HCT116 (cell line): ENCODE results near the gene RNF4. TPM values are rescaled to one million over a fixed set of nuclear protein-coding genes. Genes with fewer than 3 reads are reported as not detected.

Source experiments
- ATAC-seq: fragments of 200-7000 bp; cut with Tn5 transposase; 2 replicates; pipeline ENCODE4 v1.9.1; 2020; ENCODE audit warnings: mild to moderate bottlenecking, moderate library complexity
- BruUV-seq: library from RNA; stranded (reverse); fragments of 400-500 nt; replicated peaks from 2 replicates; lab custom pipeline; 2021; lab: Mats Ljungman, UMichigan
- CTCF ChIA-PET: fragments of 300-600 bp; sonication (Branson Sonifier 250); formaldehyde crosslinking; loops from one replicate; lab custom pipeline; 2021; ENCODE audit warnings: antibody characterized with exemption; lab: Charles Lee
- POLR2A ChIA-PET: fragments of 300-600, 350-600 bp; sonication (Branson Sonifier 250); formaldehyde crosslinking; loops from one replicate; lab custom pipeline; 2021; ENCODE audit warnings: antibody characterized with exemption; lab: Charles Lee
- RAD21 ChIA-PET, 2 experiments: fragments of 300-600 bp; sonication (Branson Sonifier 250); formaldehyde crosslinking; loops; one replicate each; lab custom pipeline; 2023; ENCODE audit warnings: low total read pairs in 2 of 2; ENCODE audit not compliant: uncharacterized antibody in 2 of 2, unreplicated experiment in 2 of 2, low non-redundant PET in 1 of 2; lab: Charles Lee
- DNase-seq: peaks from one replicate; pipeline ENCODE4 v3.0.0-alpha.2; 2010; ENCODE audit warnings: low read depth, low spot score
- H2AFZ ChIP-seq: fragments of 200-600 bp; shearing (Covaris generic), sonication (generic); 2 replicates; pipeline ENCODE4 v1.6.1; 2017; ENCODE audit warnings: low read depth, mixed run types, mixed read lengths, antibody characterized with exemption, low read length; ENCODE audit not compliant: poor library complexity, severe bottlenecking
- H3K27ac ChIP-seq: 2 replicates; pipeline ENCODE4 v1.5.1; 2012; ENCODE audit warnings: low read depth, low read length
- H3K27me3 ChIP-seq: fragments of 200-600 bp; sonication (generic); 2 replicates; pipeline ENCODE4 v1.6.1; 2016; ENCODE audit warnings: mixed run types, low read length, mixed read lengths; ENCODE audit not compliant: insufficient read depth
- H3K36me3 ChIP-seq, 2 experiments: fragments of 200-500 bp in 1 of 2; fragments of 200-600 bp in 1 of 2; sonication (Bioruptor generic) in 1 of 2; sonication (generic) in 1 of 2; 2 replicates each; pipeline versions ENCODE4 v1.5.1 to v1.6.1; 2014 to 2016; ENCODE audit warnings: low read length in 2 of 2, inconsistent platforms in 1 of 2, mixed read lengths in 1 of 2, mixed run types in 1 of 2; ENCODE audit not compliant: insufficient read depth in 2 of 2, control insufficient read depth in 1 of 2
- H3K4me1 ChIP-seq, 2 experiments: fragments of 200-600 bp in 1 of 2; sonication (generic) in 1 of 2; 2 replicates each; pipeline versions ENCODE4 v1.5.1 to v1.6.1; 2012 to 2017; ENCODE audit warnings: low read length in 2 of 2, inconsistent platforms in 1 of 2, mild to moderate bottlenecking in 1 of 2, mixed read lengths in 1 of 2, mixed run types in 1 of 2, moderate library complexity in 1 of 2; ENCODE audit not compliant: insufficient read depth in 2 of 2, control insufficient read depth in 1 of 2
- H3K4me2 ChIP-seq: fragments of 200-600 bp; sonication (generic); 2 replicates; pipeline ENCODE4 v1.6.1; 2017; ENCODE audit warnings: mixed run types, low read length, mixed read lengths
- H3K4me3 ChIP-seq, 2 experiments: fragments of 200-600 bp in 1 of 2; sonication (generic) in 1 of 2; replicated peaks in 1 of 2; 2 replicates each; pipeline ENCODE4 v1.5.1; 2011 to 2016; ENCODE audit warnings: low read length in 2 of 2, control low read depth in 1 of 2, low read depth in 1 of 2, mild to moderate bottlenecking in 1 of 2, mixed read lengths in 1 of 2, mixed run types in 1 of 2
- H3K79me2 ChIP-seq: fragments of 200-600 bp; sonication (generic); 2 replicates; pipeline ENCODE4 v1.6.1; 2017; ENCODE audit warnings: mild to moderate bottlenecking, mixed run types, low read length, moderate library complexity, mixed read lengths; ENCODE audit not compliant: insufficient read depth
- H3K9ac ChIP-seq: fragments of 200-600 bp; sonication (generic); 2 replicates; pipeline ENCODE4 v1.6.1; 2016; ENCODE audit warnings: low read length, mixed read lengths
- H3K9me2 ChIP-seq: fragments of 200-600 bp; sonication (generic), shearing (Covaris generic); 2 replicates; pipeline ENCODE4 v1.6.1; 2017; ENCODE audit warnings: mixed run types, mild to moderate bottlenecking, moderate library complexity; ENCODE audit not compliant: insufficient read depth
- H3K9me3 ChIP-seq, 2 experiments: fragments of 200-500 bp in 1 of 2; fragments of 200-600 bp in 1 of 2; sonication (Bioruptor generic) in 1 of 2; sonication (generic) in 1 of 2; 2 replicates each; pipeline ENCODE4 v1.6.1; 2014 to 2017; ENCODE audit warnings: low read length in 2 of 2, mixed read lengths in 2 of 2, inconsistent platforms in 1 of 2, low read depth in 1 of 2, mild to moderate bottlenecking in 1 of 2, mixed run types in 1 of 2, moderate library complexity in 1 of 2; ENCODE audit not compliant: control insufficient read depth in 1 of 2, insufficient read depth in 1 of 2
- H4K20me1 ChIP-seq: fragments of 200-600 bp; sonication (generic), shearing (Covaris generic); 2 replicates; pipeline ENCODE4 v1.6.1; 2017; ENCODE audit warnings: mixed run types, mild to moderate bottlenecking, moderate library complexity; ENCODE audit not compliant: insufficient read depth
- CEBPB ChIP-seq: IDR thresholded peaks from 2 replicates; pipeline ENCODE4 v1.6.1; 2012; ENCODE audit warnings: low read depth
- EGR1 ChIP-seq: IDR thresholded peaks from 2 replicates; pipeline ENCODE4 v1.6.1; 2012; ENCODE audit warnings: low read depth
- ELF1 ChIP-seq: IDR thresholded peaks from 2 replicates; pipeline ENCODE4 v1.6.1; 2012; ENCODE audit warnings: low read depth, borderline replicate concordance
- EZH2phosphoT487 ChIP-seq: fragments of 200-600 bp; IDR thresholded peaks from 2 replicates; pipeline ENCODE4 v1.6.1; 2018; ENCODE audit warnings: antibody characterized with exemption, borderline replicate concordance
- FOSL1 ChIP-seq: IDR thresholded peaks from 2 replicates; pipeline ENCODE4 v1.6.1; 2012; ENCODE audit warnings: low read depth
- JUND ChIP-seq: IDR thresholded peaks from 2 replicates; pipeline ENCODE4 v1.6.1; 2012
- POLR2A ChIP-seq: IDR thresholded peaks from 2 replicates; pipeline ENCODE4 v1.7.0; 2011; ENCODE audit warnings: borderline replicate concordance; ENCODE audit not compliant: insufficient read depth, insufficient read length; ENCODE audit errors: extremely low read depth
- RAD21 ChIP-seq: IDR thresholded peaks from 2 replicates; pipeline ENCODE4 v1.6.1; 2012; ENCODE audit warnings: low read depth, mild to moderate bottlenecking
- SIN3A ChIP-seq: IDR thresholded peaks from 2 replicates; pipeline ENCODE4 v1.6.1; 2012; ENCODE audit warnings: low read depth
- SP1 ChIP-seq: IDR thresholded peaks from 2 replicates; pipeline ENCODE4 v1.6.1; 2012; ENCODE audit warnings: low read depth
- SRF ChIP-seq: IDR thresholded peaks from 2 replicates; pipeline ENCODE4 v1.6.1; 2012; ENCODE audit warnings: low read depth
- TCF7L2 ChIP-seq: IDR thresholded peaks from 2 replicates; pipeline ENCODE4 v1.7.0; 2011; ENCODE audit warnings: borderline replicate concordance, inconsistent platforms; ENCODE audit not compliant: insufficient read depth, insufficient read length; ENCODE audit errors: extremely low read depth
- YY1 ChIP-seq: IDR thresholded peaks from 2 replicates; pipeline ENCODE4 v1.6.1; 2011; ENCODE audit warnings: low read length, low read depth, moderate library complexity, mild to moderate bottlenecking; ENCODE audit not compliant: insufficient replicate concordance; ENCODE audit errors: extremely low read depth
- ZFX ChIP-seq: fragments of 450-650 bp; IDR thresholded peaks from 2 replicates; pipeline ENCODE4 v1.6.1; 2017
- ZNF274 ChIP-seq: fragments of 200-500 bp; sonication (Bioruptor generic); IDR thresholded peaks from 2 replicates; pipeline ENCODE4 v1.6.1; 2014; ENCODE audit warnings: mild to moderate bottlenecking, low read depth, low read length, inconsistent platforms
- intact Hi-C: fragments of 100-400 bp; cut with micrococcal nuclease; formaldehyde crosslinking; loops from 2 replicates; pipeline ENCODE4 v1.10.0; 2022
- total RNA-seq: library from RNA; stranded (reverse); gene quantifications from one replicate; pipeline ENCODE4 v1.2.1, GENCODE V29; 2021; ENCODE audit not compliant: unreplicated experiment
- TF ChIP-seq, protein P1 (sequence below): IDR thresholded peaks from 2 replicates; pipeline ENCODE4 v1.6.1; 2012
- TF ChIP-seq, protein P2 (sequence below): IDR thresholded peaks from 2 replicates; pipeline ENCODE4 v1.6.1; 2012; ENCODE audit warnings: low read depth
- TF ChIP-seq, protein P3 (sequence below): IDR thresholded peaks from 2 replicates; pipeline ENCODE4 v1.6.1; 2012
- TF ChIP-seq, protein P4 (sequence below), 3 experiments: fragments of 200-600 bp in 1 of 3; sonication (generic) in 1 of 3; IDR thresholded peaks in 2 of 3; conservative IDR thresholded peaks in 1 of 3; 2 replicates each; pipeline ENCODE4 v1.5.1; 2012 to 2017; ENCODE audit warnings: low read depth in 2 of 3, low read length in 2 of 3, antibody characterized with exemption in 1 of 3, borderline replicate concordance in 1 of 3, control low read depth in 1 of 3, mild to moderate bottlenecking in 1 of 3, mixed read lengths in 1 of 3, mixed run types in 1 of 3, moderate library complexity in 1 of 3; ENCODE audit not compliant: insufficient read depth in 1 of 3

RNF4 gene
- total RNA-seq, 1 experiment from 2014 or later = 62.3 TPM

DNA sequence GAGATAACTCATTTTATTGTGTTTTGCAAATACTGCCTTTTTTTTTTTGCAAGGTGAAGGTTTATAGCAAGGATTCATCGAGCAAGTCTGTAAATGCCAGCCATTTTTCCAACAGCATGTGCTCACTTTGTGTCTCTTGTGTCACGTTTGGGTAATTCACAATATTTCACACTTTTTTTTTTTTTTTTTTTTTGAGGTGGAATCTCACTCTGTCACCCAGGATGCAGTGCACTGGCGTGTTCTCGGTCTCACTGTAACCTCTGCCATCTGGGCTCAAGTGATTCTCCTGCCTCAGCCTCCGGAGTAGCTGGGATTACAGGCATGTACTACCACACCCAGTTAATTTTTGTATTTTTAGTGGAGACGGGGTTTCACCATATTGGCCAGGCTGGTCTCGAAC, 1.9 kb downstream of the RNF4 start (continued):
- TF ChIP-seq EGR1 = no peak
- TF ChIP-seq, protein P1, sequence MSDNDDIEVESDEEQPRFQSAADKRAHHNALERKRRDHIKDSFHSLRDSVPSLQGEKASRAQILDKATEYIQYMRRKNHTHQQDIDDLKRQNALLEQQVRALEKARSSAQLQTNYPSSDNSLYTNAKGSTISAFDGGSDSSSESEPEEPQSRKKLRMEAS = no peak
- TF ChIP-seq FOSL1 = no peak
- TF ChIP-seq POLR2A = no peak
- no peak for TF ChIP-seq CEBPB
- TF ChIP-seq, all 23 proteins: peak for 0

DNA sequence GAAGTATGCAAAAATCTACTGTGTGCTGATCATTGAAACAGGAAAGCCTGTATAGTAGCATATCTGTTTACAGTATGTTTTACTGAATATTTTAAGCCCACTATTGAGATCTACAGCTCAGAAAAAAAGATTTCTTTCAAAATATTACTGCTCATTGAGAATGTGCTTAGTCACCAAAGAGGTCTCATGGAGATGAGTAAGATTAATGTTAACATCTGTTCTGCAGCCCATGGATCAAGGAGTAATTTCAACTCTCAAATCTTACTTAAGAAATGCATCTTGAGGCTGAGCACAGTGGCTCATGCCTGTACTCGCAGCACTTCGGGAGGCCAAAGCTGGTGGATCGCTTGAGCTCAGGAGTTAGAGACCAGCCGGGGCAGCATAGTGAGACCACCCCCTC, 3.3 kb downstream of the RNF4 start:
- no peak for DNase-seq
- TF ChIP-seq JUND (no peak), YY1 (no peak), ZFX (no peak), POLR2A (no peak), RAD21 (no peak), SP1 (no peak), TCF7L2 (no peak), ELF1 (no peak), SRF (no peak), SIN3A (no peak), ZNF274 (no peak), EZH2phosphoT487 (no peak)
- TF ChIP-seq, protein P2, sequence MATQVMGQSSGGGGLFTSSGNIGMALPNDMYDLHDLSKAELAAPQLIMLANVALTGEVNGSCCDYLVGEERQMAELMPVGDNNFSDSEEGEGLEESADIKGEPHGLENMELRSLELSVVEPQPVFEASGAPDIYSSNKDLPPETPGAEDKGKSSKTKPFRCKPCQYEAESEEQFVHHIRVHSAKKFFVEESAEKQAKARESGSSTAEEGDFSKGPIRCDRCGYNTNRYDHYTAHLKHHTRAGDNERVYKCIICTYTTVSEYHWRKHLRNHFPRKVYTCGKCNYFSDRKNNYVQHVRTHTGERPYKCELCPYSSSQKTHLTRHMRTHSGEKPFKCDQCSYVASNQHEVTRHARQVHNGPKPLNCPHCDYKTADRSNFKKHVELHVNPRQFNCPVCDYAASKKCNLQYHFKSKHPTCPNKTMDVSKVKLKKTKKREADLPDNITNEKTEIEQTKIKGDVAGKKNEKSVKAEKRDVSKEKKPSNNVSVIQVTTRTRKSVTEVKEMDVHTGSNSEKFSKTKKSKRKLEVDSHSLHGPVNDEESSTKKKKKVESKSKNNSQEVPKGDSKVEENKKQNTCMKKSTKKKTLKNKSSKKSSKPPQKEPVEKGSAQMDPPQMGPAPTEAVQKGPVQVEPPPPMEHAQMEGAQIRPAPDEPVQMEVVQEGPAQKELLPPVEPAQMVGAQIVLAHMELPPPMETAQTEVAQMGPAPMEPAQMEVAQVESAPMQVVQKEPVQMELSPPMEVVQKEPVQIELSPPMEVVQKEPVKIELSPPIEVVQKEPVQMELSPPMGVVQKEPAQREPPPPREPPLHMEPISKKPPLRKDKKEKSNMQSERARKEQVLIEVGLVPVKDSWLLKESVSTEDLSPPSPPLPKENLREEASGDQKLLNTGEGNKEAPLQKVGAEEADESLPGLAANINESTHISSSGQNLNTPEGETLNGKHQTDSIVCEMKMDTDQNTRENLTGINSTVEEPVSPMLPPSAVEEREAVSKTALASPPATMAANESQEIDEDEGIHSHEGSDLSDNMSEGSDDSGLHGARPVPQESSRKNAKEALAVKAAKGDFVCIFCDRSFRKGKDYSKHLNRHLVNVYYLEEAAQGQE = no peak
- TF ChIP-seq, protein P3, sequence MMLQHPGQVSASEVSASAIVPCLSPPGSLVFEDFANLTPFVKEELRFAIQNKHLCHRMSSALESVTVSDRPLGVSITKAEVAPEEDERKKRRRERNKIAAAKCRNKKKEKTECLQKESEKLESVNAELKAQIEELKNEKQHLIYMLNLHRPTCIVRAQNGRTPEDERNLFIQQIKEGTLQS = no peak
- TF ChIP-seq, protein P1 = no peak
- TF ChIP-seq, protein P4, sequence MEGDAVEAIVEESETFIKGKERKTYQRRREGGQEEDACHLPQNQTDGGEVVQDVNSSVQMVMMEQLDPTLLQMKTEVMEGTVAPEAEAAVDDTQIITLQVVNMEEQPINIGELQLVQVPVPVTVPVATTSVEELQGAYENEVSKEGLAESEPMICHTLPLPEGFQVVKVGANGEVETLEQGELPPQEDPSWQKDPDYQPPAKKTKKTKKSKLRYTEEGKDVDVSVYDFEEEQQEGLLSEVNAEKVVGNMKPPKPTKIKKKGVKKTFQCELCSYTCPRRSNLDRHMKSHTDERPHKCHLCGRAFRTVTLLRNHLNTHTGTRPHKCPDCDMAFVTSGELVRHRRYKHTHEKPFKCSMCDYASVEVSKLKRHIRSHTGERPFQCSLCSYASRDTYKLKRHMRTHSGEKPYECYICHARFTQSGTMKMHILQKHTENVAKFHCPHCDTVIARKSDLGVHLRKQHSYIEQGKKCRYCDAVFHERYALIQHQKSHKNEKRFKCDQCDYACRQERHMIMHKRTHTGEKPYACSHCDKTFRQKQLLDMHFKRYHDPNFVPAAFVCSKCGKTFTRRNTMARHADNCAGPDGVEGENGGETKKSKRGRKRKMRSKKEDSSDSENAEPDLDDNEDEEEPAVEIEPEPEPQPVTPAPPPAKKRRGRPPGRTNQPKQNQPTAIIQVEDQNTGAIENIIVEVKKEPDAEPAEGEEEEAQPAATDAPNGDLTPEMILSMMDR (IDR thresholded peaks at IDR 0.05 in 2 of 3, conservative IDR thresholded peaks at IDR 0.05 in 1 of 3; ENCODE audit: borderline replicate concordance in 1 of 3, insufficient read depth in 1 of 3, low read depth in 2 of 3, low read length in 2 of 3) = no peak
- TF ChIP-seq, all 23 proteins: peak for 0
- ChIA-PET RAD21 (no interaction called here), CTCF (no interaction called here), POLR2A (no interaction called here)
- Histone ChIP-seq H3K36me3 (peaks cover 7 to 29% of the 10 kb centered on the region in 2 experiments; a peak in 3 of 4 replicates), H3K27me3 (no peaks in the 10 kb centered on the region), H3K9me3 (no peaks in the 10 kb centered on the region), H2AFZ (no peak overlapping the region), H3K4me1 (peaks cover 3 to 23% of the 10 kb centered on the region in 2 experiments; a peak in 3 of 4 replicates), H3K4me3 (no peak overlapping the region), H3K27ac (no peak overlapping the region), H3K9me2 (no peaks in the 10 kb centered on the region), H4K20me1 (peaks cover 15% of the 10 kb centered on the region; the same call in 1 of the 2 replicates), H3K79me2 (peaks cover 96% of the 10 kb centered on the region), H3K4me2 (no peak overlapping the region), H3K9ac (no peak overlapping the region)
- BruUV-seq = no TSS peak
- ATAC-seq = no peak
- intact Hi-C loops = no loop called here
